Rectal smooth muscle tissue (tissue), 1 donor: ENCODE measurements around the gene WIPF1.
A peak's percentile ranks its signal among the peaks of the same experiment; 100 is the strongest.

Source experiments
- H3K27ac ChIP-seq: one replicate; pipeline ENCODE4 v1.7.0; 2013; ENCODE audit warnings: low read depth, low read length, inconsistent platforms
- H3K27me3 ChIP-seq: one replicate; pipeline ENCODE4 v1.7.0; 2013; ENCODE audit warnings: low read length; ENCODE audit not compliant: control insufficient read depth, insufficient read depth
- H3K36me3 ChIP-seq: one replicate; pipeline ENCODE4 v1.7.0; 2013; ENCODE audit warnings: low read length; ENCODE audit not compliant: control insufficient read depth, insufficient read depth
- H3K4me1 ChIP-seq: one replicate; pipeline ENCODE4 v1.7.0; 2013; ENCODE audit warnings: low read length; ENCODE audit not compliant: control insufficient read depth, insufficient read depth
- H3K4me3 ChIP-seq: one replicate; pipeline ENCODE4 v1.7.0; 2013; ENCODE audit warnings: low read length
- H3K9ac ChIP-seq: one replicate; pipeline ENCODE4 v1.7.0; 2013; ENCODE audit warnings: low read length

The WIPF1 gene

GRCh38 chr2:174574657-174575056 is 22.9 kb downstream of the WIPF1 start:
- Histone ChIP-seq H3K27me3 (no peaks in the 10 kb centered on the region), H3K27ac (no peak overlapping the region), H3K36me3 (peaks cover 9% of the 10 kb centered on the region), H3K4me1 (peaks cover 8% of the 10 kb centered on the region), H3K9ac (no peak overlapping the region), H3K4me3 (no peak overlapping the region)

- Histone ChIP-seq H3K36me3 (peaks cover 9% of the 10 kb centered on the region), H3K9ac (no peak overlapping the region), H3K4me3 (no peak overlapping the region), H3K27ac (no peak overlapping the region), H3K27me3 (no peaks in the 10 kb centered on the region), H3K4me1 (peaks cover 8% of the 10 kb centered on the region)
These were observed 24.0 kb downstream of the WIPF1 start for GRCh38 chr2:174573621-174574081.

GRCh38 chr2:174572556-174572955 is 25.0 kb downstream of the WIPF1 start:
- no peak overlapping the region for H3K27ac ChIP-seq
- H3K4me1 ChIP-seq, result peaks cover 8% of the 10 kb centered on the region
- H3K27me3 ChIP-seq, result no peaks in the 10 kb centered on the region
- H3K4me3 ChIP-seq, result no peak overlapping the region
- H3K9ac ChIP-seq, result no peak overlapping the region
- H3K36me3 ChIP-seq, result peaks cover 11% of the 10 kb centered on the region

- Histone ChIP-seq H3K36me3 (peaks cover 18% of the 10 kb centered on the region), H3K4me3 (no peak overlapping the region), H3K27ac (no peak overlapping the region), H3K9ac (no peak overlapping the region), H3K27me3 (no peaks in the 10 kb centered on the region), H3K4me1 (peaks cover 8% of the 10 kb centered on the region)
These were observed 25.8 kb downstream of the WIPF1 start for GRCh38 chr2:174571669-174572323.

DNA sequence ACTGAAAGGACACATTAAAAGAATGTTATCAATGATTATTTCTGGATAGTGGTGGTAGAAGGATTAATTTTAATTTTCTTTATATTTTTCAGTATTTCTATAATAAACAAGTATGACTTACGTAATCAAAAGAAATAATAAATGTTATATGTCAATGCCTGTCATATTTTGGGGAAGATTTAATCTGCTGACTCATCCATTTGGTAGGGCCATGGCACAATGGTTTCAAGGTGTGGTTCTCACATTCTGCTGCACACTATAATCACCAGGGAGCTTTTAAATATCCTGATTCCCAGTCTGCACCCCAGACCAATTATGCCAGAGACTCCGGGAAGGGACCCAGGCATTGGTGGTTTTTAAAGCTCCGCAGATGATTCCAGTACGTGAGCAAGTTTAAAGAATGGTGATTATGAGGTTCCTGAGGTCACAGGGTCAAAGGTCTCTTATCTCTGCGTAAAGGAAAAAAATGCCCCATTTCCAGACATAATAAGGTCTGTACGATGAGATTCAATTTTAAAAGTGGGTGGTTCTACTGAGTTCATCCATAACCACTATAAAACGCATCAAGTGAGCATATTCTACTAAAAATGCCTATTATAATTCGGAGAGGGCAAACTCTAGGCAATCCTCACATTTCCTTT is 27.2 kb downstream of the WIPF1 start:
- Histone ChIP-seq H3K9ac (no peak overlapping the region), H3K27ac (no peak overlapping the region), H3K4me3 (no peak overlapping the region), H3K36me3 (peaks cover 20% of the 10 kb centered on the region), H3K4me1 (peaks cover 8% of the 10 kb centered on the region), H3K27me3 (no peaks in the 10 kb centered on the region)

- H3K36me3 ChIP-seq, result peaks cover 20% of the 10 kb centered on the region
- no peak overlapping the region for H3K4me3 ChIP-seq
- peaks cover 5% of the 10 kb centered on the region for H3K4me1 ChIP-seq
These were observed 27.9 kb downstream of the WIPF1 start for GRCh38 chr2:174569678-174570077.

DNA sequence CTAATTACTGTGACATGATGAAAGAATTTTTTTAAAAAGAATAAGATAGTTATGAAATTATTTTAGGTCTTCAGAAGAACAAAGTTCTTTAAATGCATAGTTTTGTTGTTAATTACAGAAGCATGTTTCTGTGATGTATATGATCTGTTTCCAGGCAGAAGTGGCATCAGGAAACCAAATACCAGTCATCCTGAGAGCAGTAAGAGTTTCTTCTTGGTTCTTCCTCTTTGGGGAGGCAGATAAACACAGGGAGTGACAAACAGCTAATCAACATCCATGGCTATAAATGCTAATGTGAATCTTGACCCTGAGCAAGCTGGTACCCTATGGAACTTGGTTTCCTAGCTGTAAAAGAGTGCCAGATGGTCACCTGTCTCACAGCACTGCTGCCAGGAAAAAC is 29.2 kb downstream of the WIPF1 start:
- H3K4me3 ChIP-seq, result no peak overlapping the region
- peaks cover 20% of the 10 kb centered on the region for H3K36me3 ChIP-seq

More at GRCh38 chr2:174569678-174570077, 27.9 kb downstream of the WIPF1 start:
- H3K27me3 ChIP-seq, result no peaks in the 10 kb centered on the region
- no peak overlapping the region for H3K9ac ChIP-seq
- H3K27ac ChIP-seq, result no peak overlapping the region

DNA sequence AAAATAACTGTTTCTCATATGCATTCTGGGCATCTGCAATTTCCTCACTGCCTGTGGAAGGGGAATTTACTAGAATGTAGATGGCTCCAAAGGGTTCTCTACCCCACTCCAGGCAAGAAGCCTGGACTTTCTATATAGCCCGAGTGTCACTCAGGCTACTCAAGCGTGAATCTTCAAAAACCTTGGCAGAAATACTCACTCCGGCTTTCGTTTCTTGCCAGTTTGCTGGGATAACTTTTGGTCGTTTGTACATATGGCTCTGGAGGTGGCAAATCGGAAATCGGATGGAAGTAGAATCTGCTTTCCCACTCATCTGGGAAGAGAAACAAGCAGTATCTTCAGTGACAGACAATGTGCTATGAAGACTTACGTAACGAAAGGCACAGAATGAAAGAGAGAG is 30.7 kb downstream of the WIPF1 start:
- Histone ChIP-seq H3K27me3 (no peaks in the 10 kb centered on the region), H3K4me1 (peaks cover 4% of the 10 kb centered on the region), H3K27ac (no peak overlapping the region), H3K4me3 (no peak overlapping the region), H3K9ac (no peak overlapping the region), H3K36me3 (peaks cover 23% of the 10 kb centered on the region)

More for the DNA sequence above, 29.2 kb downstream of the WIPF1 start:
- no peak overlapping the region for H3K27ac ChIP-seq
- H3K27me3 ChIP-seq, result no peaks in the 10 kb centered on the region
- no peak overlapping the region for H3K9ac ChIP-seq
- H3K4me1 ChIP-seq, result no peaks in the 10 kb centered on the region

DNA sequence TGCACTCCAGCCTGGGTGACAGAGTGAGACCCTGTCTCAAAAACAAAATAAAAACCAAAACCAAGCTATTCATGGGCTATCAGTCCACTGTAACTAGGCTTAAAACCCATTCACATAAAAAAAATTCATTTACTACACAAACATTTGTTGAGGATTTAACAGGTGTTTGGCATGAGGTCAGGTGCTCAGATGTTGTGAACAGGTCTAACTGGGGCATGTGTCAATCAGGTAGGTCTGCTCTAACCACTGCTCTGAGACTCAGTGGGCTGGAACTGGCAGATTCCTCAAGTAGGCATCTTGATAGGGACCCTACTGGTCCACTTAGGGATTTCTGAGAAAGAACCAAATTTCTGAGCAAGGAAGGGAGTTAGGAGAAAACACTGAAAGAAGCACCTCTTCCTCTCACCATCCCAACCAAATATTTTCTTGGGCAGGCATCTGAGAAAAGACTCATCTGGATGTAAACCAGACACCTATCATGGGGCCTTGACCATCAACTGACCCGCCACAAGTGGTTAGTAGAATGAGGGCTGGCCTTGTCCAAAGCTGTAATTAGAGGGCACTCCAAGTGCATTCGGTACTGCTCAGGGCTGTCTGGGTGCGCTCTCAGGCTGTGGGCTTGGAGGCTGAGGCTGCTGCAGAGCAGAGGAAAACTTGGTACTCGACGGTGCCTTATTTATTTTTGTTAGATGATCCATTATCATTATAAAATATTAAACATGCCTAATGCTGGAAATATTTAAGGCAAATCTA is 33.9 kb downstream of the WIPF1 start:
- no peak overlapping the region for H3K9ac ChIP-seq
- H3K4me1 ChIP-seq, result peaks cover 9% of the 10 kb centered on the region
- no peaks in the 10 kb centered on the region for H3K27me3 ChIP-seq
- peaks cover 15% of the 10 kb centered on the region for H3K36me3 ChIP-seq
- no peak overlapping the region for H3K4me3 ChIP-seq
- H3K27ac ChIP-seq, result no peak overlapping the region

DNA sequence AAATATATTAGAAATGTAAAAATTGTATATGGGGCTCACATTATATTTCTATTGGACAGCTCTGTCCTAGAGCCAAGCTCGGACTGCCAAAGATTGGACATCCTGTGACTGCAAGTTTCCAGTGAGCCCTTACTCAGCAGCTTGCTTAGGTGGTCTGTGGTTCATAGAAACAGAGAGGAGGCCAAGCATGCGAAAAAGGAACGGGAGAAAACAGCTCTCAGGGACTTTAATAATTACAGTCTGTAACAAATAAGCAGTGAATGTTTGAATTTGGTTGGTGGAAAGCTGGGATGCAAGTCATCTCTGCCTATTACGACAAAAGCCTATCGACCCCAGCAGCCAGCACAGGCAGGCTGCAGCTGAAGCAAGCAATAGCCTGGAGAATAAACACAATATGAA is 35.6 kb downstream of the WIPF1 start:
- peaks cover 7% of the 10 kb centered on the region for H3K36me3 ChIP-seq
- peak overlapping the region; percentile 46 for H3K27ac ChIP-seq
- H3K27me3 ChIP-seq, result no peaks in the 10 kb centered on the region
- H3K4me3 ChIP-seq, result no peak overlapping the region
- H3K4me1 ChIP-seq, result peaks cover 9% of the 10 kb centered on the region
- no peak overlapping the region for H3K9ac ChIP-seq

DNA sequence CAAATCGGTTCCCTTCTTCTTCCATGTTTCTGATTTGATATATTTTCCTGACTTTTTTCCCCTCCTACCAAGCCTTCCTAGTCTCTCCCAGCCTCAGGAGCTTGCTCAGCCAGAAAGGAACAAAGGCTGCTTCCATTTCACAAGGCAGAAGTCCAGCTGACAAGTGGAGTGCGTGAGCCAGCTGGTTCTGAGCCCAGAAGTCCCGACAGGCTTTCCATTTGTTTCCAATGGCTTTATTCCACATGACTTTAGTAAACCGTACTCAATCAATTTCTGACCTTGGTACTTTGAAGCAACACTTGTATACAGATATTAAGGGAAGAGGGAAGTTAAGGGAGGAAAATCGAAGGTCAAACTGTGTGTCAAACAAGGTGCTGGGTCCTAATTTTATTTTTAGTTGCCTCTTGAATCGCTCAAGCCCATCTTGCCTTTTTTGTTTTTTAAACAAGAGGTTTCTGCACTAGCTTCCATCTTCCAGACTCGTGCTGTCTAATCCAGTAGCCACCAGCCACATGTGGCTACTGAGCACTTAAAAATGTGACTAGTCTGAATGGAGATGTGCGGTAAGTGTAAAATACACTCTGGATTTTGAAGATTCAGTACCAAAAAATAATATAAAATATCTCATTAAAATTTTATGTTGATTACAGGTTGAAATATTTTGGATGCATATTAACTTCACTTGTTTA is 36.2 kb downstream of the WIPF1 start:
- H3K4me3 ChIP-seq, result no peak overlapping the region
- H3K27me3 ChIP-seq, result no peaks in the 10 kb centered on the region
- H3K9ac ChIP-seq, result no peak overlapping the region
- H3K4me1 ChIP-seq, result peaks cover 9% of the 10 kb centered on the region
- peaks cover 4% of the 10 kb centered on the region for H3K36me3 ChIP-seq
- H3K27ac ChIP-seq, result peak overlapping the region; percentile 7

DNA sequence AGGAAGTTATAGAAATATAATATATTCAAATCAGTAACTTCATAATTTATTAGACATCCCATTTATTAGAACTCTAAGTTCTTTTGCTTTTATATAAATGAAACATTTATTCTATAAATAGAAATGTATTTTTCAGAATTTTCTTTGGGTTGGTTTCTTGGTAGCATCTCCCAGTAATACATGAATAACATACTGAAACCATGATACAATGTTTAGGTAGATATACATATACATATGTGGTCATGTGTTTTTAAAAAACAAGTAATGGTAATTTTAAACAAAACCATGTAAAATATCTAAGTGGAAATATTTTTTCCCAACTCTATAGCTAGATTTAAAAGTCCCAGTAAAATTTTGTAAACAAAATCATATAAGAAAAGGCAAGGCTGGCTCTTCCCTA is 36.9 kb downstream of the WIPF1 start:
- no peak overlapping the region for H3K4me3 ChIP-seq
- H3K9ac ChIP-seq, result no peak overlapping the region
- H3K27ac ChIP-seq, result no peak overlapping the region
- H3K27me3 ChIP-seq, result no peaks in the 10 kb centered on the region
- peaks cover 9% of the 10 kb centered on the region for H3K4me1 ChIP-seq
- peaks cover 4% of the 10 kb centered on the region for H3K36me3 ChIP-seq
